PFSK-1 (cell line): ENCODE measurements around the gene SLIT3.

Experiments
- FOXP2 ChIP-seq: optimal IDR thresholded peaks from 2 replicates; pipeline ENCODE3; 2011; ENCODE audit warnings: borderline replicate concordance, control low read depth, inconsistent platforms; ENCODE audit not compliant: insufficient read depth; ENCODE audit errors: extremely low read length, extremely low read depth
- POLR2AphosphoS5 ChIP-seq: IDR thresholded peaks from 2 replicates; pipeline ENCODE4 v1.6.1; 2012; ENCODE audit warnings: low read depth, mild to moderate bottlenecking, control low read depth, low read length, moderate library complexity
- SIN3A ChIP-seq: IDR thresholded peaks from 2 replicates; pipeline ENCODE4 v1.6.1; 2012; ENCODE audit warnings: mild to moderate bottlenecking, low read length, moderate library complexity, borderline replicate concordance; ENCODE audit not compliant: insufficient read depth
- TAF1 ChIP-seq: IDR thresholded peaks from 2 replicates; pipeline ENCODE4 v1.6.1; 2012; ENCODE audit warnings: low read length, control low read depth, borderline replicate concordance; ENCODE audit not compliant: insufficient read depth
- TF ChIP-seq, protein P1 (sequence below), 2 experiments: IDR thresholded peaks; 2 replicates each; pipeline versions ENCODE4 v1.6.1 to v1.8.0; 2011 to 2012; ENCODE audit warnings: low read depth in 2 of 2, low read length in 2 of 2, control low read depth in 1 of 2, inconsistent platforms in 1 of 2, mild to moderate bottlenecking in 1 of 2, moderate library complexity in 1 of 2; ENCODE audit not compliant: insufficient read depth in 1 of 2

Gene SLIT3

DNA sequence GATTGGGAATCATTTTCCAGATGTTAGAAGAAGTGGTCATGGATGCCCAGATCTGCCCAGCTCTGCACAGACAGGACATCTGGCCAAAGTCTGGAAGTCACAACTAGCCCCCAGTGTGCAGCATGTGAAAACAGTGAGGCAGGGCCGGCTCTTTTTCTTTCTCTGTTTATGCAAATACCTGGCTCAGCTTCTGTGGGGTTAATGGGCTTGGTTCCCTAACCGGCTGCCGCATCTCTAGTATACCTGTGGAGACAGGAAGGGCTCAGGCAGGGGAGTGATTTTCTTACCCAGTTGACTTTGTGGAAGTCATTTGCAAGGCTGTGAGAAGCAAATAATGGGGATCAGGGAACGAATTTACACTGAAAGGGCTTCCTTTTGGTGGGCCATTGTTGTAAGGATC is 467.0 kb downstream of the SLIT3 start:
- TF ChIP-seq FOXP2 (no peak), TAF1 (no peak), SIN3A (no peak), POLR2AphosphoS5 (no peak)
- TF ChIP-seq, protein P1, sequence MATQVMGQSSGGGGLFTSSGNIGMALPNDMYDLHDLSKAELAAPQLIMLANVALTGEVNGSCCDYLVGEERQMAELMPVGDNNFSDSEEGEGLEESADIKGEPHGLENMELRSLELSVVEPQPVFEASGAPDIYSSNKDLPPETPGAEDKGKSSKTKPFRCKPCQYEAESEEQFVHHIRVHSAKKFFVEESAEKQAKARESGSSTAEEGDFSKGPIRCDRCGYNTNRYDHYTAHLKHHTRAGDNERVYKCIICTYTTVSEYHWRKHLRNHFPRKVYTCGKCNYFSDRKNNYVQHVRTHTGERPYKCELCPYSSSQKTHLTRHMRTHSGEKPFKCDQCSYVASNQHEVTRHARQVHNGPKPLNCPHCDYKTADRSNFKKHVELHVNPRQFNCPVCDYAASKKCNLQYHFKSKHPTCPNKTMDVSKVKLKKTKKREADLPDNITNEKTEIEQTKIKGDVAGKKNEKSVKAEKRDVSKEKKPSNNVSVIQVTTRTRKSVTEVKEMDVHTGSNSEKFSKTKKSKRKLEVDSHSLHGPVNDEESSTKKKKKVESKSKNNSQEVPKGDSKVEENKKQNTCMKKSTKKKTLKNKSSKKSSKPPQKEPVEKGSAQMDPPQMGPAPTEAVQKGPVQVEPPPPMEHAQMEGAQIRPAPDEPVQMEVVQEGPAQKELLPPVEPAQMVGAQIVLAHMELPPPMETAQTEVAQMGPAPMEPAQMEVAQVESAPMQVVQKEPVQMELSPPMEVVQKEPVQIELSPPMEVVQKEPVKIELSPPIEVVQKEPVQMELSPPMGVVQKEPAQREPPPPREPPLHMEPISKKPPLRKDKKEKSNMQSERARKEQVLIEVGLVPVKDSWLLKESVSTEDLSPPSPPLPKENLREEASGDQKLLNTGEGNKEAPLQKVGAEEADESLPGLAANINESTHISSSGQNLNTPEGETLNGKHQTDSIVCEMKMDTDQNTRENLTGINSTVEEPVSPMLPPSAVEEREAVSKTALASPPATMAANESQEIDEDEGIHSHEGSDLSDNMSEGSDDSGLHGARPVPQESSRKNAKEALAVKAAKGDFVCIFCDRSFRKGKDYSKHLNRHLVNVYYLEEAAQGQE (IDR thresholded peaks at IDR 0.05; ENCODE audit: insufficient read depth in 1 of 2, low read depth in 2 of 2, low read length in 2 of 2): no peak

DNA sequence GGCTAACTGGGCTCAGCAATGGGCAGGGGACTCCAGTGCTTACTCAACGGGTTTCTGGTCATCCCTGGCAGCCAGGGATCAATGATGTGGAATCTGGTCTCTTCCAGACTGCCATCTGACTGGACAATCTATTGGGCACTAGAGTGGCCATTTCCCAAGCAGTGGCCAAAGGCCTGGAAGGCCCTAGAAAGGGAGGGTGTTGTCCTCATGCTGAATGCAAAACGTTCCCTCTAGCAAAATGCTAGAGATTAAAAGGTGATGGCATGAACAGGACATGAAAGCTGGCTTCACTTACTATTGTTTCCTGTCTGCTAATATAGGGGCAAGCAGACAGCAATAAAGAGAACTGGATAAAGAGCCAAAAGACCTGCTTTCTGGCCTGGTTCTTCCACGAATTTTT is 467.6 kb downstream of the SLIT3 start:
- TF ChIP-seq, protein P1 (IDR thresholded peaks at IDR 0.05; ENCODE audit: insufficient read depth in 1 of 2, low read depth in 2 of 2, low read length in 2 of 2): no peak
- TF ChIP-seq FOXP2 (no peak), POLR2AphosphoS5 (no peak), SIN3A (no peak), TAF1 (no peak)

DNA sequence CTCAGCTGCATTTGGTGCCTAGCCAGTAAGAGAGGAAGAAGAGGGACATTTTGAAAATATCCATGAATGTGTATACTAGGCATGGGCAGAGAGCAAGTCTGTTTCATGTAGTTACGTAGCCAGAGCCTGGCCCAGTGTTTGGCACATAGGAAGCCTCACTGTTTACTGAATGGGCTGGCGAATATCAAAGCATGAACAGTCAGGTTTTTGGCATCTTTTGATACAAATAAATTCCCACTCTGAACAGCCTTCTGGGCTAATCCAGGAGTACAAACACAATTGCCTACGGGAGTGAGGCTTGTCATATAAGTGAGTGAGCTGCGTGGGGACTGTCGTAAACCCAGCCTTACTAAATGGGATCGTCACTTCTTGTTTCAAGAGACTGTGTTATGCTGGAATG is 468.6 kb downstream of the SLIT3 start:
- TF ChIP-seq FOXP2 (no peak), POLR2AphosphoS5 (no peak), SIN3A (no peak), TAF1 (no peak)
- TF ChIP-seq, protein P1 (IDR thresholded peaks at IDR 0.05; ENCODE audit: insufficient read depth in 1 of 2, low read depth in 2 of 2, low read length in 2 of 2): no peak

DNA sequence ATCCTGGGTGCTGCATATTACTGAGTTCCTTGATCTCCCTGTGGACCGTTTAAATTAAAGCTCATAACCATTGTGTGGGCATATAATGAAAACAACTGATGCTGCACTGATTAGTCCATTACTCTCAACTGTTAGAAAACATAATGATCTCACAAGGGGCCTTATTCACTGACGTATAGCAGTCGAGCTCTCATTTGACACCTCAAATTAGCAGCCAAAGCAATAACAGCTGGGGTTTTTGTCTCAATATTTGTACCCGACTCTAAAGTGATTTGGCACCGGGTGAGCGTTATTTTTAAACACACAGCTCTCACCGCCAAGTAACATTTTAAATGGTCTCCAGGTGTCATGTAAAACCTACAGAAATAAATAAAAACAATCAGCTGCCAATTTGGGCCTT is 469.6 kb downstream of the SLIT3 start:
- TF ChIP-seq POLR2AphosphoS5: no peak
- no peak for TF ChIP-seq SIN3A
- TF ChIP-seq FOXP2: no peak
- TF ChIP-seq, protein P1 (IDR thresholded peaks at IDR 0.05; ENCODE audit: insufficient read depth in 1 of 2, low read depth in 2 of 2, low read length in 2 of 2): no peak
- no peak for TF ChIP-seq TAF1

DNA sequence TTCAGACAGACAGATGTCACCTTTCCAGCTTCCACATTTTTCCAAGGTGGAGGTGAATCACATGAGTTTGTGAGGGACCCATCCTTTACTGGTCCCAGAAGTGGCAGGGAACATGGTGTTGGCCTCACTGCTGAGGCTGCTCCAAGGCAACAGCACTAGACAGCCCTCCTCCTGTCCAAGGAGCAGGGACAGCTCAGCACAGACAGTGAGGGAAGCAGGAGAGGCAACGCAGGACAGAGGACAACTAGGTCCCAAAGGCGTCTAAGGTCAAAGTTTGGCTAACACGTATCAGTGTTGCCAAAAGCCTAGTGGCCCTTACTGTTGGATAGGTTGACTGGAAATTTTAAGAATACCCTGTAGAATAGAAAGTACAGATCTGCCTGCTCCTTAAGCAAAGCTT is 470.1 kb downstream of the SLIT3 start:
- TF ChIP-seq SIN3A: no peak
- no peak for TF ChIP-seq TAF1
- TF ChIP-seq FOXP2: no peak
- no peak for TF ChIP-seq POLR2AphosphoS5
- TF ChIP-seq, protein P1 (IDR thresholded peaks at IDR 0.05; ENCODE audit: insufficient read depth in 1 of 2, low read depth in 2 of 2, low read length in 2 of 2): no peak
